HuH-7 (cell line): Measurements from ENCODE around the gene GTF2H4.
"Not testable (repeated sequence)": the region's sequence is repeated elsewhere in the genome, so short reads cannot be mapped to it uniquely, and the experiment has no call there.

Experiments used
- DNase-seq: peaks from one replicate; pipeline ENCODE4 v3.0.0; 2011; ENCODE audit warnings: low spot score

Gene GTF2H4

DNA sequence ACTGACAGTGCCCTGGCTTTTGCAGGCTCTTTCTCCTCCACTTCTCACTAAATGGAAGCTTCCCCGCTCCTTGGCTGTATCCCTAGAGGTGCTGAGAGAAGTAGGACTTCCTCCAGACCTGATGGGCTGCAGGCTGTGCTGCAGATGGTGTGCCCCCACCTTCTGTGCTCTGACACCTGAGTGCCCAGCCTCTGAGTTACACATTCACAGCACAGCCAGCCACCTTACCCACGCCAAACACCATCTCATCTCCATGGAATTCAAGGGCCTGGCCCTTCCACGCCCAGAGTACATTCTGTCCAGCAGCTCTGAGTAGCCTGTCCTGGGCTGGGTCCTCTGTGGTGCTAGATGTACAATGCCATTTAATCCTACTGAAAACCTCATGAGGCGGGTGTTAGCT lies 18.6 kb downstream of the GTF2H4 start:
- no peak for DNase-seq

DNA sequence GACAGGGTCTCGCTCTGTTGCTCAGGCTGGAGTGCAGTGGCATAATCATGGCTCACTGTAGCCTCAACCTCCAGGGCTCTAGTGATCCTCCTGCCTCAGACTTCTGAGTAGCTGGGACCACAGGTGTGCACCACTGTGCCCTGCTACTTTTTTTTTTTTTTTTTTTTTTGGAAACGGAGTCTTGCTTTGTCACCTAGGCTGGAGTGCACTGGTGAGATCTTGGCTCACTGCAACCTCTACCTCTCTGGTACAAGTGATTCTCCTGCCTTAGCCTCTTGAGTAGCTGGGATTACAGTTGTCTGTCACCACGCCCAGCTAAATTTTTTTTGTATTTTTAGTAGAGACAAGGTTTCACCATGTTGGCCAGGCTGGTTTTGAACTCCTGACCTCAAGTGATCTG lies 19.1 kb downstream of the GTF2H4 start:
- not testable (repeated sequence) for DNase-seq

DNA sequence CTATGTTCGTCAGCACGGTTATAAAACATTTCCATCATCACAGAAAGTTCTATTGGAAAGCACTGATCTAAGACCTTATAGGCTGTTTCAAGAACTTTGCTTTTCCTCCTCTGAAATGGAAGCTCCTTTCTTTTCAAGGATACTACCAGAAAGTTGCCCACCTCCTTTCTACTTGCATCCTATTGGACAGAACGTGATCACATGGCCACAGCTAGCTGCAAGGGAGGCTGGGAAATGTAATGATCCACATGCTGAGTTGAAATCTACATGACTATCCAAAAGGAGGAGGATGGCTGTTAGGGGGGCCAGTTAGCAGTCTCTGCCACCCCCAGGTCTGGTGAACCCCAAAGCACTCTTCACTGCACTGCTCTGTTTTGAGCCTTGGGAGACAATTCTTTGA lies 20.7 kb downstream of the GTF2H4 start:
- no peak for DNase-seq

DNA sequence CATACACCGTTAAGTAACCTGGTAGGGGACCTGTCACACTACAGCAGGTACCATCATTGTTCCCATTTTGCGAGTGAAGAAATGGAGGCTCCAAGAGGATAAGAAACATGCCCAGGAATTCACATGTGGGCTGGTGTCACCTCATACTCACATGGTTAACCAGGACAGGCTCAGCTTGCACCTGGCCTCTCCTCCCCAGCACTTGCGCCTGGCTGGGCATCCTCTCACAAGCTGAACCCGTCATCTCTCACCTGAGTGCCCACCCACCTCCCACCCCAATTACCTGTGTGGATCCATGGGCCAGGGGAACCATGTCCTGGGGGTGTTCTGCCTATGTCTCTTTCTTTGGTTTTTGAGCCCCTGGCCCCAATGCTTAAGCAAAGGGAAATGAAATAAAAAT lies 22.5 kb downstream of the GTF2H4 start:
- DNase-seq, result no peak

- DNase-seq, result no peak
These were observed 23.3 kb downstream of the GTF2H4 start for GRCh38 chr6:30931272-30931671.

DNA sequence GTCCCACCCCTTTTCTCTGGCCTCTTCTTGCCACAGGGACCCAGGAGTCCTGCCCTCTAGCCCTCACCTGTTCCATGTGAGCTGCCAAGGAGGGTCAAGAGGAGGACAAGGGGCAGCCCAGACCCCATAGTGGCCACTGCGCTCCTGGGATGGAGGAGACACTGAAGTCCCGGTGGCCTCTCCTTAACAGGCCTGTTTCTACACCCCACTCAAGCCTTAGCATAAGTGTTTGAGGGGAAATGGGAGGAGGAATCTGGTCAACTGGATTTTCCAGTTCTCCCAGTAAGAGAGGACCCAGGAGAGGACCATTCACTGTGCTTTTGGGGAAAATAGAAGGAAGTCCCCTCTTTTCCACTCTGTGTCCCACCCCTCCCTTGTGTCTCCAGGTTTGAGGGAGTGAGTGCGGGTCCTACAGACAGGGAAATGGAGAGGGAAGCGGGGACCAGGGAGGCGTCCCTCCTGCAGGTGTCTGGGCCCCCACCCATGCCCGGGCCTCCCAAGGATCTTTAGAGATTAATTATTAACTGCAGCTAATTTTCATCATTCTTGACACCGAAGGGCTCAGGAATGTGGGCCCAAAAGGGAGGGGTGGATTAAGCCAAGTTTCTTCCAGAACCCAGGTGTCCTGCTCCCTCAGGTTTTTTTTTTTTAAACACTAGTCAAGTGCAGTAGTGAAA lies 24.1 kb downstream of the GTF2H4 start, which contains the start of gene SFTA2:
TSS of gene SFTA2 (minus strand) at position 202 of the 677 bp plus-strand sequence. CDS start at position 128, 74 bp downstream.
- DNase-seq, result no peak

DNA sequence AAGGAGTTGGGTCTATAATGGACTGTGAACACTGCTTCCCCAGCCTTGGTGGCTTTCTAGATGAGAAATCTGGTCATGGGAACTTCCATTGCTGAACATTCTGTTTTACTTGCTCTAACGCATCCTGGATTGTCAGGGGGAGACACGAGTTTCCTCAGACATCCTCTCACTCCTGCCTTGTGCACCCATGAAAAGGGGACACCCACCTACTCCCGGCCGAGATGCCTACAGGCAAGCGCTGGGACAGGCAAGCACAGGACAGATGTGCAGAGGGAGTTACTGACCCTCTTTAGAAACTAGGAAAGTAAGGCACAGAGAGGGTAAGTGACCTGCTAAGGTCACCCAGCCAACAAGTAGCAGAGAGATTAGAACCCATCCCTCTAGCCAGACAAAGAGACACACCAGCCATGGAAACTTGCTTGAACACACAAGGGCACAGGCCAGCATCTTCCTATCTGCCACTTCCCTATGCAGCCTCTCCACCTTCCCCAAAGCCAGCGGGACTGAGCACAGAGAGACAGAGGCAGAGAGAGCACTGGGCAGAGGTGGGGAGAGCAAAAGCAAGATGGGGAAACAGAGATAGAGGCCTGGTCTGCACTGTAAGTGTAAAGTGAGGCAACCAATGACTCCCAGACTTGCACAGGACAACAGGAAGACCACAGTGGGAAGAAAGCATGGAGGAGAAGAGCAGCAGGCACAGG lies 24.8 kb downstream of the GTF2H4 start:
- DNase-seq, result no peak

GRCh38 chr6:30935018-30935417 lies 27.0 kb downstream of the GTF2H4 start:
- no peak for DNase-seq

DNA sequence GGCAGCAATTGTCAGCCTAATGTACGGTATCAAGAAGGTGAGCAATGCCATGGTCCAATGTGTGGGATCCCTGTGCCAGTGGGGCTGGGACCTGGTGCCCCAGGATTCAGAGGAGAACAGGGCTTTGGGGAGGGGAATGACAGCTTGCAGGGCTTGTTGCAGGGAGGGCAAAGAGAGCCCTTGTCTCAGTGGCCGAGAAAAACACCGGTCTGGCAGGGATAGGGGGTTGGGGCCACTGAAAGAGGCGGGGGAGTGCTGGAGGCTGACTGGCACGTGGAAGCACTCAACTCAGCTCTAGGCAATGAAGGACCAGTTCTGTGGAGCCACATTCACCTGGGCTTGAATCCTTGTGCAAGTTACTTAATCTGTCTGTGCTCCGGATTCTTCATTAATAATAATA lies 29.3 kb downstream of the GTF2H4 start:
- no peak for DNase-seq

GRCh38 chr6:30938730-30939129 lies 30.7 kb downstream of the GTF2H4 start:
- no peak for DNase-seq

DNA sequence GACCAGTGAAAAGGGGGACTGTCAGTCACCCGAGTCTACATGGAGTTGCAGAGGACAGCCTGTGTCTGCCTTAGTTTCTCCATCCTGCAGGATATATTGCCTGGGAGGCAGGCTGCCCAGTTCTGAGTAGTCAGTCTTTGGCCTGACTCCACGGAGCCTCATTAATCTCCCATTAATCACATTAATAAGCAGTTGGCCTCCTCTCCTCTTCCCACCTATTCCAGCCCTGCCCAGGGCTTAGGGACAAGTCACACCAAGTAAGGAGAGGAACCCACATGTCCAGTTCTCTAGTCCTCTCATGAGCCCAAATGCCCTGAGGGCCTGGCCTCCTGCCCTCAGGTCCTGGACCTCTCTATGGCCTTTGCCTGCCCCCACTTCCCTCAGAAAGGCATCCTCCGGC lies 31.5 kb downstream of the GTF2H4 start:
- DNase-seq, result no peak

DNA sequence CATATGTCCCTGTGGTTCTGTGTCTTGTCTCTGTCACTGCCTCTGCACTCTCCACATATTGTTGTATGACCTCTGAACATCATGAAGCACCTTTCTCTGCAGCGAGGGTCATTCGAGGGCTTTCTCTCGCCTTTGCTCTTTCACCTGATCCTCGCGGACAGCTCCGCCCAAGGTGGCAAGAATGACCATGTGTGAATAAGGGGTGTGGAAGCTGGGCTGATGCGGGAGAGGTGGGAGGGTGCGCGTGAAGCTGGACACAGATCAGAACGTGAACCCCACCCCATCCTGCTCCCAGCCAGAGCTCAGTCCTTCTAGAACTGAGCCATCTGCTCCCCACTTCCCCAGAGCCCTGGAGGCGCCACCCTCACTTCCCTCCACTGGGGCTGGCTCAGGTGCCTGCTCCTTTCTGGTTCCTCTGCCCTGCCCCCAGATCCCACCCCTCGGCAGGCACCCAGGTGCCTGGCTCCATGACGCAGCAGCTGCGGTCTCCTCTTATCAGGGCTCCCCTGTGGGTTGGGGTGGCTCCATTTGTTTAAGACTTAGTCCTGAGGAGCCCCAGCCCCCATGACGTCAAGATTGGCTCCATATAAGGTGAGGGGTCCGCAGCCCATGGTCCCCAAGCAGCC lies 32.5 kb downstream of the GTF2H4 start, which contains the start of gene MUCL3:
TSS of gene MUCL3 (plus strand) at position 613 of the 626 bp plus-strand sequence. CDS start 27 bp downstream, outside the sequence.
- DNase-seq, result no peak

GRCh38 chr6:30942338-30943060 lies 34.5 kb downstream of the GTF2H4 start:
- peak; percentile 67 for DNase-seq

- no peak for DNase-seq
These were observed 36.0 kb downstream of the GTF2H4 start for GRCh38 chr6:30944051-30944450.

DNA sequence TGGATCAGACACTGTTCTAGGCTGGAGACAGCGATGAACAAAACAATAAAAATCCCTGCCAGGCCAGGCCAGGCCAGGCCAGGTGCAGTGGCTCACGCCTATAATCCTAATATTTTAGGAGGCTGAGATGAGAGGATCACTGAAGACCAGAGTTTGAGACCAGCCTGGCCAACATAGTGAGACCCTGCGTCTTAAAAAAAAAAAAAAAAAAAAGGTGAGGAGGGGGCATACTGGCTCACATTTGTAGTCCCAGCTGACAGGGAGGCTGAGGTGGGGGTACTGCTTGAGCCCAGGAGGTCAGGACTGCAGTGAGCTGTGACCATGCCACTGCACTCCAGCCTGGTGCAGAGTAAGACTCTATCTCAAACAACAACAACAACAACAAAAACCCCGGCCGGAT lies 37.3 kb downstream of the GTF2H4 start:
- DNase-seq, result no peak

- no peak for DNase-seq
These were observed 39.2 kb downstream of the GTF2H4 start for GRCh38 chr6:30947231-30947630.

GRCh38 chr6:30948811-30949210 lies 40.8 kb downstream of the GTF2H4 start:
- no peak for DNase-seq

- DNase-seq, result no peak
These were observed 44.0 kb downstream of the GTF2H4 start for GRCh38 chr6:30951907-30952469.

GRCh38 chr6:30954631-30955366 lies 46.8 kb downstream of the GTF2H4 start:
- no peak for DNase-seq

DNA sequence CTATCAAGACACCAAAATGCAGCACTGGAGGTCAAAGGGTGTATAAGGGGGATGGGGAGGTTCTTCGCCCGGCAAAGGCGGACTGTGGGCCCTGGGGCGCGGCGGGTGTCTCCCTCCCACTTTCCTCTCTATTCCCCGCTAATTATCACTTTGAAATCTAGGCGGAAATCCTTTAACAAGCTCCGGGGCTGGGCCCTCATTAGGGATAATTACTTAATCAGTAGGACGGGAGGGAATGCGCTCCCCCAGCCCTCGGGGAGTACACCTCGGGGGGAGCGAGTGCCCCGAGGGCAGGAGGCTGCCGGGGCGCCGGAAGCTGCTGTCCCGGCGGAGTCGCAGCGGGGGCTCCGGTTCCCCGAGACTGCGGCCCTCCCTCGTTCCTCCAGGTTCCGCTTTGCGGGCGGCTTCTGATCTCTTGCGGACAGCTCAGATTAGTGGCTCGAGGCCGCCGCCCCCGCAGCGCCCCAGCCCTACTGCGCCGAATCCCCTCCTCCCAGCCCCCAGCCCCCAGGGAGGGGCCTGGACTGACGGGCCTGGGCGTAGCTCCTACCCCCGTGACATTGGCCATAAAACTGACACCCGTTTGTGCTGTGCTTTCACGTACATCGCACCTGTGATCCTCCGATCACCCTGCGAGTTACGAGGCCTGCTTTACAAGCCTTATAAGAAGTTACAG lies 47.5 kb downstream of the GTF2H4 start:
- DNase-seq, result no peak

- no peak for DNase-seq
These were observed 49.7 kb downstream of the GTF2H4 start for GRCh38 chr6:30957716-30958115.
